ENCODE data around the gene FAF1.

GRCh38 chr1:50920409-50920808 lies 39.7 kb downstream of the FAF1 start:
- TF ChIP-seq YY1 (IDR thresholded peaks at IDR 0.05; ENCODE audit: low read depth) (no peak), CEBPB (IDR thresholded peaks at IDR 0.05) (no peak), RAD21 (IDR thresholded peaks at IDR 0.05; ENCODE audit: low read depth) (no peak), TCF12 (IDR thresholded peaks at IDR 0.05; ENCODE audit: low read depth) (no peak), EP300 (IDR thresholded peaks at IDR 0.05; ENCODE audit: borderline replicate concordance) (no peak)
- TF ChIP-seq, protein P1, sequence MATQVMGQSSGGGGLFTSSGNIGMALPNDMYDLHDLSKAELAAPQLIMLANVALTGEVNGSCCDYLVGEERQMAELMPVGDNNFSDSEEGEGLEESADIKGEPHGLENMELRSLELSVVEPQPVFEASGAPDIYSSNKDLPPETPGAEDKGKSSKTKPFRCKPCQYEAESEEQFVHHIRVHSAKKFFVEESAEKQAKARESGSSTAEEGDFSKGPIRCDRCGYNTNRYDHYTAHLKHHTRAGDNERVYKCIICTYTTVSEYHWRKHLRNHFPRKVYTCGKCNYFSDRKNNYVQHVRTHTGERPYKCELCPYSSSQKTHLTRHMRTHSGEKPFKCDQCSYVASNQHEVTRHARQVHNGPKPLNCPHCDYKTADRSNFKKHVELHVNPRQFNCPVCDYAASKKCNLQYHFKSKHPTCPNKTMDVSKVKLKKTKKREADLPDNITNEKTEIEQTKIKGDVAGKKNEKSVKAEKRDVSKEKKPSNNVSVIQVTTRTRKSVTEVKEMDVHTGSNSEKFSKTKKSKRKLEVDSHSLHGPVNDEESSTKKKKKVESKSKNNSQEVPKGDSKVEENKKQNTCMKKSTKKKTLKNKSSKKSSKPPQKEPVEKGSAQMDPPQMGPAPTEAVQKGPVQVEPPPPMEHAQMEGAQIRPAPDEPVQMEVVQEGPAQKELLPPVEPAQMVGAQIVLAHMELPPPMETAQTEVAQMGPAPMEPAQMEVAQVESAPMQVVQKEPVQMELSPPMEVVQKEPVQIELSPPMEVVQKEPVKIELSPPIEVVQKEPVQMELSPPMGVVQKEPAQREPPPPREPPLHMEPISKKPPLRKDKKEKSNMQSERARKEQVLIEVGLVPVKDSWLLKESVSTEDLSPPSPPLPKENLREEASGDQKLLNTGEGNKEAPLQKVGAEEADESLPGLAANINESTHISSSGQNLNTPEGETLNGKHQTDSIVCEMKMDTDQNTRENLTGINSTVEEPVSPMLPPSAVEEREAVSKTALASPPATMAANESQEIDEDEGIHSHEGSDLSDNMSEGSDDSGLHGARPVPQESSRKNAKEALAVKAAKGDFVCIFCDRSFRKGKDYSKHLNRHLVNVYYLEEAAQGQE (IDR thresholded peaks at IDR 0.05; ENCODE audit: low read depth), result no peak
- TF ChIP-seq, protein P2, sequence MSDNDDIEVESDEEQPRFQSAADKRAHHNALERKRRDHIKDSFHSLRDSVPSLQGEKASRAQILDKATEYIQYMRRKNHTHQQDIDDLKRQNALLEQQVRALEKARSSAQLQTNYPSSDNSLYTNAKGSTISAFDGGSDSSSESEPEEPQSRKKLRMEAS (IDR thresholded peaks at IDR 0.05), result no peak
- TF ChIP-seq, protein P3, sequence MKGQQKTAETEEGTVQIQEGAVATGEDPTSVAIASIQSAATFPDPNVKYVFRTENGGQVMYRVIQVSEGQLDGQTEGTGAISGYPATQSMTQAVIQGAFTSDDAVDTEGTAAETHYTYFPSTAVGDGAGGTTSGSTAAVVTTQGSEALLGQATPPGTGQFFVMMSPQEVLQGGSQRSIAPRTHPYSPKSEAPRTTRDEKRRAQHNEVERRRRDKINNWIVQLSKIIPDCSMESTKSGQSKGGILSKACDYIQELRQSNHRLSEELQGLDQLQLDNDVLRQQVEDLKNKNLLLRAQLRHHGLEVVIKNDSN (IDR thresholded peaks at IDR 0.05), result no peak
